ENCODE results near the gene IQCH.

The IQCH gene

GRCh38 chr15:67370206-67370954, 115.8 kb downstream of the IQCH start:
- Histone ChIP-seq H3K36me3 (replicated peaks; ENCODE audit: insufficient read depth, low read length) (no peaks in the 10 kb centered on the region), H4K20me1 (ENCODE audit: insufficient read depth, low read length) (no peaks in the 10 kb centered on the region), H3K4me2 (ENCODE audit: low read depth, low read length) (no peak overlapping the region), H3K9ac (ENCODE audit: low read length) (no peak overlapping the region), H3K27ac (ENCODE audit: low read length) (no peak overlapping the region), H3K79me2 (ENCODE audit: low read length) (no peaks in the 10 kb centered on the region), H3K27me3 (replicated peaks; ENCODE audit: insufficient read depth, low read length) (no peaks in the 10 kb centered on the region), H3F3A (ENCODE audit: insufficient read depth, low read length) (no peaks in the 10 kb centered on the region; the same call in 1 of the 2 replicates), H3K4me3 (ENCODE audit: low read length) (no peak overlapping the region), H3K9me3 (replicated peaks; ENCODE audit: insufficient read depth, low read length) (no peaks in the 10 kb centered on the region), H2AFZ (ENCODE audit: low read length) (no peak overlapping the region), H3K4me1 (ENCODE audit: low read length) (peaks cover 15% of the 10 kb centered on the region), H3K9me2 (replicated peaks; ENCODE audit: insufficient read depth, low read length) (no peaks in the 10 kb centered on the region)
- TF ChIP-seq EZH2 (optimal IDR thresholded peaks at IDR 0.05; ENCODE audit: low read depth, low read length) = no peak
- TF ChIP-seq EZH2phosphoT487 (IDR thresholded peaks at IDR 0.05; ENCODE audit: low read length) = no peak
- no peak for TF ChIP-seq CTCF (IDR thresholded peaks at IDR 0.05; ENCODE audit: low read length)
- DNase-seq = no peak

GRCh38 chr15:67372543-67372942, 118.0 kb downstream of the IQCH start:
- H3F3A ChIP-seq (ENCODE audit: insufficient read depth, low read length) = no peaks in the 10 kb centered on the region
- H3K36me3 ChIP-seq (replicated peaks; ENCODE audit: insufficient read depth, low read length) = no peaks in the 10 kb centered on the region
- no peaks in the 10 kb centered on the region for H4K20me1 ChIP-seq (ENCODE audit: insufficient read depth, low read length)
- H3K4me1 ChIP-seq (ENCODE audit: low read length) = peaks cover under 1% of the 10 kb centered on the region; the same call in 1 of the 2 replicates
- no peak for DNase-seq
- TF ChIP-seq CTCF (IDR thresholded peaks at IDR 0.05; ENCODE audit: low read length) (no peak), EZH2 (optimal IDR thresholded peaks at IDR 0.05; ENCODE audit: low read depth, low read length) (no peak), EZH2phosphoT487 (IDR thresholded peaks at IDR 0.05; ENCODE audit: low read length) (no peak)
- no peak overlapping the region for H3K9ac ChIP-seq (ENCODE audit: low read length)
- no peak overlapping the region for H3K4me2 ChIP-seq (ENCODE audit: low read depth, low read length)
- H3K27ac ChIP-seq (ENCODE audit: low read length) = no peak overlapping the region
- no peak overlapping the region for H2AFZ ChIP-seq (ENCODE audit: low read length)
- no peaks in the 10 kb centered on the region for H3K9me3 ChIP-seq (replicated peaks; ENCODE audit: insufficient read depth, low read length)
- no peaks in the 10 kb centered on the region for H3K9me2 ChIP-seq (replicated peaks; ENCODE audit: insufficient read depth, low read length)
- H3K79me2 ChIP-seq (ENCODE audit: low read length) = no peaks in the 10 kb centered on the region
- H3K4me3 ChIP-seq (ENCODE audit: low read length) = no peak overlapping the region
- H3K27me3 ChIP-seq (replicated peaks; ENCODE audit: insufficient read depth, low read length) = no peaks in the 10 kb centered on the region

- Histone ChIP-seq H3K9me2 (replicated peaks; ENCODE audit: insufficient read depth, low read length) (no peaks in the 10 kb centered on the region), H3K27ac (ENCODE audit: low read length) (no peak overlapping the region), H4K20me1 (ENCODE audit: insufficient read depth, low read length) (no peaks in the 10 kb centered on the region), H3K9me3 (replicated peaks; ENCODE audit: insufficient read depth, low read length) (no peaks in the 10 kb centered on the region), H3K27me3 (replicated peaks; ENCODE audit: insufficient read depth, low read length) (no peaks in the 10 kb centered on the region), H3K4me2 (ENCODE audit: low read depth, low read length) (no peak overlapping the region), H3K79me2 (ENCODE audit: low read length) (no peaks in the 10 kb centered on the region), H3K36me3 (replicated peaks; ENCODE audit: insufficient read depth, low read length) (no peaks in the 10 kb centered on the region), H2AFZ (ENCODE audit: low read length) (no peak overlapping the region), H3K4me1 (ENCODE audit: low read length) (no peaks in the 10 kb centered on the region), H3K4me3 (ENCODE audit: low read length) (no peak overlapping the region), H3F3A (ENCODE audit: insufficient read depth, low read length) (no peaks in the 10 kb centered on the region), H3K9ac (ENCODE audit: low read length) (no peak overlapping the region)
- no peak for TF ChIP-seq EZH2 (optimal IDR thresholded peaks at IDR 0.05; ENCODE audit: low read depth, low read length)
- TF ChIP-seq CTCF (IDR thresholded peaks at IDR 0.05; ENCODE audit: low read length) = no peak
- TF ChIP-seq EZH2phosphoT487 (IDR thresholded peaks at IDR 0.05; ENCODE audit: low read length) = no peak
- DNase-seq = no peak
These were observed 118.5 kb downstream of the IQCH start for GRCh38 chr15:67372986-67373675.
